ENCODE results near the gene HAGHL.

Gene HAGHL

DNA sequence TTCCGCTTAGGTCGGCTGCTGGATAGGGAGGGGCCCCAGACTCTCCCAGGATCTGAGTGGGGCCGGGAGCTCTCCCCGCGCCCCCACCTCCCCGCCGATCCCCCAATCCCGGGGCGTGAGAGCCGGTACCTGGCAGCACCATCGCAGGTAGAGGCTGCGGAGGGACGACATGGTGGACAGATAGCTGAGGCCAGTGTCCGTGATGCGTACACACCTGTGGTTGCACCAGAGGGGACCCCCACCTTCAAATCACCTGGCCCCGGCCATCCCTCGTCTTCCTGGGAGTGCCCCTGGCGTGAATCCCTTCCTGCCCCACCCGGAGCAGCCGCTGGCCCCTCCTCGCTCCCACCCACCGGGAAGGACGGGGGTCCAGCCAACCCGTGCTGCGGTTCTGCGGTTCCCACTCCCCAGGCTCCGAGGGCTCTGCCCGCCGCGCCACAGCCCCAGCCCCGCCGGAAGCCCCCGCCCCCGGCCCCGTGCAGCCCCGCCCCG lies 32.0 kb upstream of the HAGHL start:
- Histone ChIP-seq H3K4me2 (ENCODE audit: low read depth, low read length, poor library complexity, severe bottlenecking) (no peak overlapping the region), H3K36me3 (ENCODE audit: insufficient read depth, low read length) (no peaks in the 10 kb centered on the region), H4K20me1 (ENCODE audit: insufficient read depth, low read length, poor library complexity, severe bottlenecking) (no peaks in the 10 kb centered on the region), H3K4me1 (ENCODE audit: insufficient read depth, low read length, poor library complexity, severe bottlenecking) (no peaks in the 10 kb centered on the region), H2AFZ (ENCODE audit: low read length) (no peak overlapping the region), H3K9ac (ENCODE audit: low read depth, low read length, poor library complexity, severe bottlenecking) (no peak overlapping the region), H3K9me3 (ENCODE audit: insufficient read depth, low read depth, low read length) (no peaks in the 10 kb centered on the region), H3K9me2 (replicated peaks; ENCODE audit: low read depth, low read length) (no peaks in the 10 kb centered on the region), H3K4me3 (ENCODE audit: low read length, poor library complexity, severe bottlenecking) (no peak overlapping the region), H3F3A (ENCODE audit: low read depth) (no peaks in the 10 kb centered on the region), H3K79me2 (ENCODE audit: insufficient read depth, low read length) (no peaks in the 10 kb centered on the region), H3K27me3 (ENCODE audit: insufficient read depth, low read length, poor library complexity, severe bottlenecking) (no peaks in the 10 kb centered on the region)
- TF ChIP-seq EZH2phosphoT487 (IDR thresholded peaks at IDR 0.05; ENCODE audit: borderline replicate concordance) (no peak), CTCF (conservative IDR thresholded peaks at IDR 0.05; ENCODE audit: low read length) (no peak)

GRCh38 chr16:695355-696089 lies 31.4 kb upstream of the HAGHL start:
- no peaks in the 10 kb centered on the region for H3K4me1 ChIP-seq (ENCODE audit: insufficient read depth, low read length, poor library complexity, severe bottlenecking)
- H3K4me2 ChIP-seq (ENCODE audit: low read depth, low read length, poor library complexity, severe bottlenecking), result no peak overlapping the region
- no peaks in the 10 kb centered on the region for H3K9me2 ChIP-seq (replicated peaks; ENCODE audit: low read depth, low read length)
- H3K4me3 ChIP-seq (ENCODE audit: low read length, poor library complexity, severe bottlenecking), result no peak overlapping the region
- H2AFZ ChIP-seq (ENCODE audit: low read length), result no peak overlapping the region
- no peaks in the 10 kb centered on the region for H3F3A ChIP-seq (ENCODE audit: low read depth)
- no peak overlapping the region for H3K9ac ChIP-seq (ENCODE audit: low read depth, low read length, poor library complexity, severe bottlenecking)
- H3K36me3 ChIP-seq (ENCODE audit: insufficient read depth, low read length), result no peaks in the 10 kb centered on the region
- H4K20me1 ChIP-seq (ENCODE audit: insufficient read depth, low read length, poor library complexity, severe bottlenecking), result no peaks in the 10 kb centered on the region
- no peaks in the 10 kb centered on the region for H3K79me2 ChIP-seq (ENCODE audit: insufficient read depth, low read length)
- no peaks in the 10 kb centered on the region for H3K27me3 ChIP-seq (ENCODE audit: insufficient read depth, low read length, poor library complexity, severe bottlenecking)
- H3K9me3 ChIP-seq (ENCODE audit: insufficient read depth, low read depth, low read length), result no peaks in the 10 kb centered on the region
- no peak for TF ChIP-seq EZH2phosphoT487 (IDR thresholded peaks at IDR 0.05; ENCODE audit: borderline replicate concordance)
- TF ChIP-seq CTCF (conservative IDR thresholded peaks at IDR 0.05; ENCODE audit: low read length), result no peak

- Histone ChIP-seq H3F3A (ENCODE audit: low read depth) (no peaks in the 10 kb centered on the region), H3K4me3 (ENCODE audit: low read length, poor library complexity, severe bottlenecking) (no peak overlapping the region), H3K4me2 (ENCODE audit: low read depth, low read length, poor library complexity, severe bottlenecking) (no peak overlapping the region), H3K9me2 (replicated peaks; ENCODE audit: low read depth, low read length) (no peaks in the 10 kb centered on the region), H3K36me3 (ENCODE audit: insufficient read depth, low read length) (no peaks in the 10 kb centered on the region), H3K79me2 (ENCODE audit: insufficient read depth, low read length) (no peaks in the 10 kb centered on the region), H3K4me1 (ENCODE audit: insufficient read depth, low read length, poor library complexity, severe bottlenecking) (no peaks in the 10 kb centered on the region), H3K27me3 (ENCODE audit: insufficient read depth, low read length, poor library complexity, severe bottlenecking) (no peaks in the 10 kb centered on the region), H2AFZ (ENCODE audit: low read length) (no peak overlapping the region), H3K9ac (ENCODE audit: low read depth, low read length, poor library complexity, severe bottlenecking) (no peak overlapping the region), H4K20me1 (ENCODE audit: insufficient read depth, low read length, poor library complexity, severe bottlenecking) (no peaks in the 10 kb centered on the region), H3K9me3 (ENCODE audit: insufficient read depth, low read depth, low read length) (no peaks in the 10 kb centered on the region)
- TF ChIP-seq EZH2phosphoT487 (IDR thresholded peaks at IDR 0.05; ENCODE audit: borderline replicate concordance), result no peak
- no peak for TF ChIP-seq CTCF (conservative IDR thresholded peaks at IDR 0.05; ENCODE audit: low read length)
Observed at GRCh38 chr16:698911-699671, 27.8 kb upstream of the HAGHL start.

Measured in Loucy (cell line).